ENCODE measurements around the gene SSRP1. TPM values are rescaled to one million over a fixed set of nuclear protein-coding genes. Genes with fewer than 3 reads are reported as not detected.
A peak's percentile ranks its signal among the peaks of the same experiment; 100 is the strongest.

SSRP1 gene
- total and polyA plus RNA-seq, 2 donors (not counting 1 experiment from before 2014, with no cell fraction given): 52.7 to 94.1 TPM

DNA sequence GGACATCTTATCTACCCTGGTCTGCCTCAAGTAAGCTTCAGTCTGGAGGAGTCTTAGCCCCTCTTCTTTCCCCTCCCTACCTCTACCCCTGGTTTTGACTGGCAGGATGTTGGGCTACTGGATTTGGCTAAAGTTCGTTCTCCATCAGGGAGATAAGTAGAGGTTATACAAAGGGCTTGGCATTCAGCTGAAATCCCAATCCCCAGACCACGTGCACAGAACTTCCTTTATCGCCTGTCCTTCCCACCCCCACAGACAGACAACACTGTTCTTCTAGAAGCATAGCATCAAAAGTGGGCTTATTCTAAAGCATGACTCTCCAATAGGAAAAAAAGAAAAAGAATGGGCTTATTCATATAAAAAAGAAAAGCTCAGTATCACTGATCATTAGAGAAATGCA is 37.5 kb upstream of the SSRP1 start:
- no peaks in the 10 kb centered on the region for H3K79me2 ChIP-seq (ENCODE audit: control insufficient read depth, insufficient read depth, low read length)
- no peak overlapping the region for H3K4me2 ChIP-seq (ENCODE audit: extremely low read depth, insufficient read depth, low read length)
- H3K4me1 ChIP-seq (ENCODE audit: control insufficient read depth, extremely low read depth, insufficient read depth, low read length): no peaks in the 10 kb centered on the region
- no peaks in the 10 kb centered on the region for H3K9me3 ChIP-seq (ENCODE audit: control insufficient read depth, insufficient read depth, low read depth, low read length)
- no peaks in the 10 kb centered on the region for H3K36me3 ChIP-seq (ENCODE audit: control insufficient read depth, insufficient read depth, low read length)
- H4K20me1 ChIP-seq (ENCODE audit: control insufficient read depth, extremely low read depth, insufficient read depth, low read length): no peaks in the 10 kb centered on the region
- H3K27ac ChIP-seq (ENCODE audit: insufficient read depth, low read length): no peak overlapping the region
- H2AFZ ChIP-seq (ENCODE audit: low read length): no peak overlapping the region
- no peak for DNase-seq (ENCODE audit: low read depth in 2 of 2)
- no peak overlapping the region for H3K9ac ChIP-seq (ENCODE audit: insufficient read depth, low read length)
- no peak overlapping the region for H3K4me3 ChIP-seq (replicated peaks in 1 of 4; ENCODE audit: control extremely low read depth in 1 of 4, insufficient read depth in 1 of 4, low read depth in 3 of 4, low read length in 4 of 4)
- H3K27me3 ChIP-seq (ENCODE audit: control insufficient read depth, insufficient read depth, low read length): peaks cover 3% of the 10 kb centered on the region
- TF ChIP-seq, protein P1, sequence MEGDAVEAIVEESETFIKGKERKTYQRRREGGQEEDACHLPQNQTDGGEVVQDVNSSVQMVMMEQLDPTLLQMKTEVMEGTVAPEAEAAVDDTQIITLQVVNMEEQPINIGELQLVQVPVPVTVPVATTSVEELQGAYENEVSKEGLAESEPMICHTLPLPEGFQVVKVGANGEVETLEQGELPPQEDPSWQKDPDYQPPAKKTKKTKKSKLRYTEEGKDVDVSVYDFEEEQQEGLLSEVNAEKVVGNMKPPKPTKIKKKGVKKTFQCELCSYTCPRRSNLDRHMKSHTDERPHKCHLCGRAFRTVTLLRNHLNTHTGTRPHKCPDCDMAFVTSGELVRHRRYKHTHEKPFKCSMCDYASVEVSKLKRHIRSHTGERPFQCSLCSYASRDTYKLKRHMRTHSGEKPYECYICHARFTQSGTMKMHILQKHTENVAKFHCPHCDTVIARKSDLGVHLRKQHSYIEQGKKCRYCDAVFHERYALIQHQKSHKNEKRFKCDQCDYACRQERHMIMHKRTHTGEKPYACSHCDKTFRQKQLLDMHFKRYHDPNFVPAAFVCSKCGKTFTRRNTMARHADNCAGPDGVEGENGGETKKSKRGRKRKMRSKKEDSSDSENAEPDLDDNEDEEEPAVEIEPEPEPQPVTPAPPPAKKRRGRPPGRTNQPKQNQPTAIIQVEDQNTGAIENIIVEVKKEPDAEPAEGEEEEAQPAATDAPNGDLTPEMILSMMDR (conservative IDR thresholded peaks at IDR 0.05 in 1 of 2, IDR thresholded peaks at IDR 0.05 in 1 of 2; ENCODE audit: low read depth in 1 of 2, low read length in 2 of 2): no peak
- TF ChIP-seq EZH2 (IDR thresholded peaks at IDR 0.05; ENCODE audit: low read length, missing control alignments): no peak

DNA sequence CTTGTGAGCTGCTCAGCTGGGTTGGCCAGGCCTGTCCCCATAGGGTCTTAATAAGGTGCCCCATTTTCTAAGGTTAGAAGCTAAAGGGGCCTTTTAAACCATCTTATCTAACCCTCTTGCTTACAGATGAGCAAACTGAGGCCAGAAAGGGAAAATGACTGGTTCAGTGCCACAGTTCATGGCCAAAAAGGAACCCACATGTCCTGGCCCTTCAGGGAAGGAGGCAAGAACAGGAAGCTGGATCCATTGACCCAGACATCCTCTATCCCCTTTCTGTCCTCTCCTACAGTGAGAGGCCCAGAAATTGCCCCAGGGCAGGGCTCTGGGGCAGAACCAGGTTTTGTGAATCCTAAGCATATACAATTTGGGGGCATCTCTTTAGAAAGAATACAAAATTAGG is 35.2 kb upstream of the SSRP1 start:
- Histone ChIP-seq H3K4me2 (ENCODE audit: extremely low read depth, insufficient read depth, low read length) (no peak overlapping the region), H3K27ac (ENCODE audit: insufficient read depth, low read length) (no peak overlapping the region), H2AFZ (ENCODE audit: low read length) (no peak overlapping the region)

DNA sequence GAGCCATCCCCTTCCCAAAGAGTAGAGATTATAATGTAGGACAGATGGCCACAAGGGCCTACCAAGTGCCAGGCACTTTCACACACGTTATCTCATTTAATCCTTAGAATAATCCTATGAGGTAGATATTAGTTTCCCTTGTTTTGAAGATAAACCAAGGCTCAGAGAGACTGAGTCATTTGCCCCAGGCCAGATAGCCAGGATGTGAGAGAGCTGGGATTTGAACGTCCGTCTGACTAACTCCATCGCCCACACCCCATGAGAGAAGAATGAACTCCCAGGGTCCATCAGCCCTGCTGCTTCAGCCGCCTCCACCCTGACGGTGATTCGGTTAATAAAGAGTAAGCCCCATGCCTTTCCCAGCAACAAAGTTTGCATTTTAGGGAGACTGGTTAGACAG is 34.6 kb upstream of the SSRP1 start:
- Histone ChIP-seq H3K27ac (ENCODE audit: insufficient read depth, low read length) (no peak overlapping the region), H3K9ac (ENCODE audit: insufficient read depth, low read length) (no peak overlapping the region), H3K4me1 (ENCODE audit: control insufficient read depth, extremely low read depth, insufficient read depth, low read length) (no peaks in the 10 kb centered on the region)

More for the DNA sequence above, 35.2 kb upstream of the SSRP1 start:
- H3K27me3 ChIP-seq (ENCODE audit: control insufficient read depth, insufficient read depth, low read length): peaks cover 7% of the 10 kb centered on the region
- H3K36me3 ChIP-seq (ENCODE audit: control insufficient read depth, insufficient read depth, low read length): no peaks in the 10 kb centered on the region
- no peak for DNase-seq (ENCODE audit: low read depth in 2 of 2)
- no peak for TF ChIP-seq EZH2 (IDR thresholded peaks at IDR 0.05; ENCODE audit: low read length, missing control alignments)
- TF ChIP-seq, protein P1 (conservative IDR thresholded peaks at IDR 0.05 in 1 of 2, IDR thresholded peaks at IDR 0.05 in 1 of 2; ENCODE audit: low read depth in 1 of 2, low read length in 2 of 2): no peak
- no peaks in the 10 kb centered on the region for H3K9me3 ChIP-seq (ENCODE audit: control insufficient read depth, insufficient read depth, low read depth, low read length)
- H4K20me1 ChIP-seq (ENCODE audit: control insufficient read depth, extremely low read depth, insufficient read depth, low read length): no peaks in the 10 kb centered on the region
- no peaks in the 10 kb centered on the region for H3K4me1 ChIP-seq (ENCODE audit: control insufficient read depth, extremely low read depth, insufficient read depth, low read length)
- H3K4me3 ChIP-seq (replicated peaks in 1 of 4; ENCODE audit: control extremely low read depth in 1 of 4, insufficient read depth in 1 of 4, low read depth in 3 of 4, low read length in 4 of 4): no peak overlapping the region
- no peak overlapping the region for H3K9ac ChIP-seq (ENCODE audit: insufficient read depth, low read length)
- no peaks in the 10 kb centered on the region for H3K79me2 ChIP-seq (ENCODE audit: control insufficient read depth, insufficient read depth, low read length)

More for the DNA sequence above, 34.6 kb upstream of the SSRP1 start:
- H3K79me2 ChIP-seq (ENCODE audit: control insufficient read depth, insufficient read depth, low read length): no peaks in the 10 kb centered on the region
- no peak overlapping the region for H3K4me3 ChIP-seq (replicated peaks in 1 of 4; ENCODE audit: control extremely low read depth in 1 of 4, insufficient read depth in 1 of 4, low read depth in 3 of 4, low read length in 4 of 4)
- H2AFZ ChIP-seq (ENCODE audit: low read length): no peak overlapping the region
- DNase-seq (ENCODE audit: low read depth in 2 of 2): peak in 1 of 2 donors; percentile 16
- H3K36me3 ChIP-seq (ENCODE audit: control insufficient read depth, insufficient read depth, low read length): no peaks in the 10 kb centered on the region
- H4K20me1 ChIP-seq (ENCODE audit: control insufficient read depth, extremely low read depth, insufficient read depth, low read length): no peaks in the 10 kb centered on the region
- no peaks in the 10 kb centered on the region for H3K9me3 ChIP-seq (ENCODE audit: control insufficient read depth, insufficient read depth, low read depth, low read length)
- no peak overlapping the region for H3K4me2 ChIP-seq (ENCODE audit: extremely low read depth, insufficient read depth, low read length)
- TF ChIP-seq EZH2 (IDR thresholded peaks at IDR 0.05; ENCODE audit: low read length, missing control alignments): no peak
- TF ChIP-seq, protein P1 (conservative IDR thresholded peaks at IDR 0.05 in 1 of 2, IDR thresholded peaks at IDR 0.05 in 1 of 2; ENCODE audit: low read depth in 1 of 2, low read length in 2 of 2): no peak
- H3K27me3 ChIP-seq (ENCODE audit: control insufficient read depth, insufficient read depth, low read length): peaks cover 8% of the 10 kb centered on the region
